CD4-positive, alpha-beta T cell treated with Interferon gamma for 1 hour (primary cell): ENCODE measurements around the gene SLC19A1.
"Not testable (repeated sequence)": the region's sequence is repeated elsewhere in the genome, so short reads cannot be mapped to it uniquely, and the experiment has no call there.

Source experiments
- DNase-seq: peaks from one replicate; pipeline ENCODE4 v3.0.0-alpha.2; 2020

SLC19A1 gene

GRCh38 chr21:45531393-45532215 lies 10.6 kb downstream of the SLC19A1 start:
- DNase-seq: no peak

GRCh38 chr21:45531114-45531392 lies 11.2 kb downstream of the SLC19A1 start:
- not testable (repeated sequence) for DNase-seq

GRCh38 chr21:45530423-45531113 lies 11.7 kb downstream of the SLC19A1 start:
- no peak for DNase-seq

DNA sequence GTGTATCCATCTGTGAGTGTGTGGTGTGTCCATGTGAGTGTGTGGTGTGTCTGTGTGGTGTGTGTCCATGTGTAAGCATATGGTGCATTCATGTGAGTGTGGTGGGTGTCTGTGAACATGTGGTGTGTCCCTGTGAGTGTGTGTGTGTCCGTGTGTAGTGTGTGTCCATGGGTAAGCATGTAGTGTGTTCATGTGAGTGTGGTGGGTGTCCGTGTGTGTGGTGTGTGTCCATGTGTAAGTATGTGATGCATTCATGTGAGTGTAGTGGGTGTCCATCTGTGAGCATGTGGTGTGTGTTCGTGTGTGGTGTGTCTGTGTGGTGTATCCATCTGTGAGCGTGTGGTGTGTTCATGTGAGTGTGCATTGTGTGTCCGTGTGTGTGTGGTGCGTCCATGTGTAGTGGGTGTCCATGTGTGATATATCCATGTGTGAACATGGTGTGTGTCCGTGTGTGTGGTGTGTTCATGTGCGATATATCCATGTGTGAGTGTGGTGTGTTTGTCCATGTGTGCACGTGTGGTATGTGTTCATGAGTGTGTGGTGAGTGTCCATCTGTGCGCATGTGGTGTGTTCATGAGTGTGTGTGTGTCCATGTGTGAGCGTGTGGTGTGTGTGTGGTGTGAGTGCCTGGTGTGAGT lies 12.3 kb downstream of the SLC19A1 start:
- DNase-seq: no peak

GRCh38 chr21:45528981-45529784 lies 13.1 kb downstream of the SLC19A1 start:
- no peak for DNase-seq

GRCh38 chr21:45528028-45528705 lies 14.1 kb downstream of the SLC19A1 start:
- DNase-seq: no peak

- DNase-seq: not testable (repeated sequence)
These were observed 14.9 kb downstream of the SLC19A1 start for GRCh38 chr21:45527151-45527999.

GRCh38 chr21:45525910-45526306 lies 16.3 kb downstream of the SLC19A1 start:
- DNase-seq: no peak

- no peak for DNase-seq
These were observed 16.9 kb downstream of the SLC19A1 start for GRCh38 chr21:45525153-45525909.

DNA sequence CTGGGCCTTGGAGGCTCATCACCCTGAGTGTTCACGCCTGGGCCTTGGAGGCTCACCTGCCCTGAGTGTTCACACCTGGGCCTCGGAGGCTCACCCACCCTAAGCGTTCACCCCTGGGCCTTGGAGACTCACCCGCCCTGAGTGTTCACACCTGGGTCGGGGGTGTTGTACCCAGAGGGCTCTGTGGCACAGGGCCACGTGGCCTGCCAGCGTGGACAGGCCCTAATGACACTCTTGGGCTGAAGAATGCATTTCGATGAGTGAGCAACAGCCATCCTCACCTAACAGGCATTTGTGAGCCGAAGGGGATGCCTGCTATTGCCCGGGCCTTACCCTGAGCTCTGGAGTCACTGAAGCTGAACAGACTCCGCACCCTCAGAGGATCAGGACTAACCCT lies 17.5 kb downstream of the SLC19A1 start:
- no peak for DNase-seq

- DNase-seq: no peak
These were observed 18.7 kb downstream of the SLC19A1 start for GRCh38 chr21:45523411-45524101.

DNA sequence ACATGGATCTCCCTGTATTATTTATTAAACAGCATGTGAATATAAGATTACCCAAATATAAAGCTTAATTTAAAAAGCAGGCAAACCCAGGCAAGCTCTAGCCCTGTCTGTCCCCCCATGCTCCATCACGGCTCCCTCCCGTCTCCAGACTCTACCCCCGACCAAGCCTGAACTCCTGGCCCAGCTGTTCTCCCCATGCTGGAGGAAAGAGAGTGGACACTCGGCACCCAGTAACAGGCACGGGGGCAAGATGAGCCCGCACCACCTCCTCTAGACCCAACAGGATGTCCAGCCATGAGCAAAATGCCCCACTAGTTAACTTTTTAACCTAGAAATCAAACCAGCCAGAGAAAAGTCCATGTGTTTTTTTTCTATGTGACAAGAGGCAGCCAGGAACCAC lies 19.3 kb downstream of the SLC19A1 start:
- no peak for DNase-seq

DNA sequence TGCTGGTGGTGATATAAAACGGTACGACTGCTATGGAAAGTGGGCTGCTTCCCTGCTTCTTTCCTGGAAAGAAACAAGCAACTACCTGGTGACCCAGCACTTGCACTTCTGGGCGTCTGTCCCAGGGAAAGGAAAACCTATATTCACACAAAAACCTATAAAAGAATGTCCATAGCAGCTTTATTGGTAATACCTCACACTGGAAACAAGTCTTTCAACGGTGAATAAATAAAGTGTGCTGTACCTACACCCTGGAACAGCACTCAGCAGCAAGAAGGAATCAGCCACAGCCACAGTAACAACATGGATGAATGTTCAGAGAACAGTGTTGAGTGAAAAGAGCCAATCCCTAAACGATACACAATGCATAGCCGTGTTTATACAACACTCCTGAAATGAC lies 19.9 kb downstream of the SLC19A1 start:
- DNase-seq: no peak

- no peak for DNase-seq
These were observed 21.0 kb downstream of the SLC19A1 start for GRCh38 chr21:45521241-45521640.

GRCh38 chr21:45519182-45519581 lies 23.1 kb downstream of the SLC19A1 start:
- DNase-seq: no peak

GRCh38 chr21:45518742-45519141 lies 23.5 kb downstream of the SLC19A1 start:
- DNase-seq: no peak

DNA sequence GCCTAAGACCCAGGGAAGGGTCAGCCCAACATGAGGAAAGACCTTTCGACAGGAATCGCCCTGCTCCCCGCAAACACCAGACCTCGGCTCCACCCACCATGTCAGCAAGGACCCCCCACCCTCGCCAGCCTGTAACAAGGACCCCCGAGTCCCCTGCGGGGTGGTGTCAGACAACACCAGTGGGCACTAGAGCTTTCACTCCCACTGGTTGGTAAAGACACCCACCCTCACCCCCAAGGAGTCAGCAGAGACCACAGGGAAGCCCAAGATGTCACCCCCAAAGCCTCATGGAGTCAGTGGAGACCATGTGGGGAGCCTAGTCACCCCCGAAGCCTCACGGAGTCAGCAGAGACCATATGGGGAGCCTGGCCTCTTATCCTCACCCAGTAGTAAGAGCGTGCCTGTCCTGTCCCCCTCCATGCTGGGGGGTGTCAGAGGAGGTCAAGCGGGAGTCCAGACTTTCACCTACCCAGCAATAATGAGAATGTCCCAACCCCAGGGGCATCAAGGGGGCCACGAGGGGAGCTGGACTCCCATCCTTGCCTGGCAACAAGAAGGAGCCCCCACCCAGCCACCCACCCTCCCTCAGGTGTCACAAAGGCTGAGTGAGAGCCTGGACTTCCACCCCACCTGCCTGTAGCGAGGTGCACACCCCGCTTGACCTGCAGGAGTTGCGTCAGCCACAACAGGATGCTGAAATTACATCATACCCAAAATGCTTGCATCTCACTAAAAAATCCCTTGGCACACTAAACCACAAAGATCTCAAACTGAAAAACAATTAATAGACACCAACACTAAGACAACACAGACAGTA lies 24.8 kb downstream of the SLC19A1 start:
- peak; percentile 42 for DNase-seq

DNA sequence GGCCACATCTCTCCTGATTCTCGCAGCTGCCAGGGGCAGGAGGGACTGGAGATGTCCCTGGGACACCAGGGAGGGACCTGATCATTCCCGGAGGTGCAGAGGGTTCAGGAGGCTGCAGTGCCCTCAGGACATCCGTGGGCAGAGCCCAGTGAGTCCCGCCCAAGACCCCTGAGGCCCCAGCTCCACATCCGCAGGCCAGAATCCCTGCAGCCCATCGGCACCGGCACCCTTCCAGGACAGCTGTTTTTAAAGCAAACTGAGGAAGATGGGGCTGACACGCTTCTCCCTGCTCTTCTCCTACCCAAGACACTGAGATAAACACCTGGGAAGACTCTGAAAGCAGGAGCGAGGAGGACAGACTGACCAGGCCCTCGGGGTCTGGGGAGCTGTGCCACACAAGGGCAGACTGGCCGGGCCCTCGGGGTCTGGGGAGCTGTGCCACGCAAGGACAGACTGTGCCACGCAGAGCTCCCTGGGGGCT lies 25.5 kb downstream of the SLC19A1 start:
- no peak for DNase-seq

DNA sequence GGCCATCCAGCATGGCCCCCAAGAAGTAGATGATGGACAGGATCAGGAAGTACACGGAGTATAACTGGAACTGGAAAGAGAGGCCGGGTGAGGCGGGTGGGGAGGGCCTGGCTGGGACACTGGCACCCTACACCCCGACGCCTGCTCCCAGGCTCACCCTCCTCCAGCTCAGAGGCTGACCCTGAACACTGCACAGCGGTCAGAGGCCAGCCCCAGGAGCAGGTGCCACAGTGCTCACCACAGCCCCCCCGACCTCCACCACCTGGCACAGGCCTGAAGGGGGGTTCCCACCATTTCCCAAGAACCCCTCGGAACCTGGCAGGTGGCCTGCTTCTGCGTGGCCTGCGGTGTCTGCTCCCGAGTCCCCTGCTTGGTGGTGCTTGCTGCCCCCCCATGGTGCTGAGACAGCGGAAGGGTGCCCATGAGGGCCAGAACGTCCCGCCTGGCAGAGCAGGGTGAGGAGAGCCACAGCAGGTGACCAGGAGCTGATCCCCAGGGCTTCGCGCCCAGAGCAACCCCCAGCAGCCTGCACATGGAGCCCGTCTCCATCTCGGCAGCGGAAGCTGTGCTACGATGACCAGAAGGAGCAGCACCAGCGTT lies 26.1 kb downstream of the SLC19A1 start:
- no peak for DNase-seq
